HG03045 (cell line): ENCODE data around the gene FRAT1.

ENCODE experiments used
- ATAC-seq: cut with Tn5 transposase; IDR thresholded peaks from one replicate; pipeline ENCODE4 v1.9.1; 2021; ENCODE audit warnings: mild to moderate bottlenecking, moderate library complexity; ENCODE audit not compliant: unreplicated experiment

Gene FRAT1

GRCh38 chr10:97363071-97363470 lies 44.0 kb downstream of the FRAT1 start:
- no peak for ATAC-seq

- no peak for ATAC-seq
These were observed 46.8 kb downstream of the FRAT1 start for GRCh38 chr10:97365761-97366351.

- ATAC-seq: no peak
These were observed 47.5 kb downstream of the FRAT1 start for GRCh38 chr10:97366572-97366971.

GRCh38 chr10:97367126-97367649 lies 48.1 kb downstream of the FRAT1 start:
- ATAC-seq: no peak
